Kasumi-1 (cell line): ENCODE results near the gene CHGA.

Source experiments
- DNase-seq, 2 experiments: peaks; one replicate each; lab custom pipeline; 2025; lab: John Stamatoyannopoulos, UW

Gene CHGA

GRCh38 chr14:92930737-92931602 is 8.0 kb downstream of the CHGA start:
- DNase-seq: no peak

- no peak for DNase-seq
These were observed 8.9 kb downstream of the CHGA start for GRCh38 chr14:92931681-92932447.

GRCh38 chr14:92932448-92933395 is 9.8 kb downstream of the CHGA start:
- DNase-seq: no peak

GRCh38 chr14:92933481-92933880 is 10.5 kb downstream of the CHGA start:
- DNase-seq: no peak

GRCh38 chr14:92934196-92935085 is 11.5 kb downstream of the CHGA start:
- DNase-seq: no peak

GRCh38 chr14:92935446-92935845 is 12.5 kb downstream of the CHGA start:
- DNase-seq: no peak

GRCh38 chr14:92936085-92936484 is 13.1 kb downstream of the CHGA start:
- no peak for DNase-seq

- DNase-seq: no peak
These were observed 14.3 kb downstream of the CHGA start for GRCh38 chr14:92937051-92937937.

GRCh38 chr14:92938235-92938875 is 15.4 kb downstream of the CHGA start:
- no peak for DNase-seq

- no peak for DNase-seq
These were observed 16.1 kb downstream of the CHGA start for GRCh38 chr14:92938890-92939671.

- no peak for DNase-seq
These were observed 16.7 kb downstream of the CHGA start for GRCh38 chr14:92939699-92940098.

- no peak for DNase-seq
These were observed 17.6 kb downstream of the CHGA start for GRCh38 chr14:92940543-92940942.

GRCh38 chr14:92941531-92941930 is 18.6 kb downstream of the CHGA start:
- no peak for DNase-seq

- no peak for DNase-seq
These were observed 19.2 kb downstream of the CHGA start for GRCh38 chr14:92942136-92942535.

- no peak for DNase-seq
These were observed 19.6 kb downstream of the CHGA start for GRCh38 chr14:92942576-92942975.

GRCh38 chr14:92942976-92943710 is 20.2 kb downstream of the CHGA start:
- DNase-seq: no peak

GRCh38 chr14:92943855-92944570 is 21.1 kb downstream of the CHGA start:
- DNase-seq: no peak
